BLaER1 (cell line): ENCODE results near the gene SLC6A17.

Experiments
- H3K27ac ChIP-seq: shearing (Covaris generic); formaldehyde crosslinking; 2 replicates; pipeline ENCODE4 v1.8.1; 2022
- H3K27me3 ChIP-seq: shearing (Covaris generic); formaldehyde crosslinking; 2 replicates; pipeline ENCODE4 v1.8.1; 2022
- H3K36me3 ChIP-seq: shearing (Covaris generic); formaldehyde crosslinking; 2 replicates; pipeline ENCODE4 v1.8.1; 2022
- H3K4me1 ChIP-seq: shearing (Covaris generic); formaldehyde crosslinking; 2 replicates; pipeline ENCODE4 v1.8.1; 2022
- H3K4me2 ChIP-seq: shearing (Covaris generic); formaldehyde crosslinking; 2 replicates; pipeline ENCODE4 v1.8.1; 2022
- H3K4me3 ChIP-seq: shearing (Covaris generic); formaldehyde crosslinking; 2 replicates; pipeline ENCODE4 v1.8.1; 2022
- H3K9ac ChIP-seq: shearing (Covaris generic); formaldehyde crosslinking; 2 replicates; pipeline ENCODE4 v1.8.1; 2022
- H3K9me3 ChIP-seq: shearing (Covaris generic); formaldehyde crosslinking; 2 replicates; pipeline ENCODE4 v1.8.1; 2022
- H4K20me1 ChIP-seq: shearing (Covaris generic); formaldehyde crosslinking; 2 replicates; pipeline ENCODE4 v1.8.1; 2022
- Cebpa-rat ChIP-seq: shearing (Covaris generic); IDR thresholded peaks from 2 replicates; pipeline ENCODE4 v1.8.1; 2022

Gene SLC6A17

DNA sequence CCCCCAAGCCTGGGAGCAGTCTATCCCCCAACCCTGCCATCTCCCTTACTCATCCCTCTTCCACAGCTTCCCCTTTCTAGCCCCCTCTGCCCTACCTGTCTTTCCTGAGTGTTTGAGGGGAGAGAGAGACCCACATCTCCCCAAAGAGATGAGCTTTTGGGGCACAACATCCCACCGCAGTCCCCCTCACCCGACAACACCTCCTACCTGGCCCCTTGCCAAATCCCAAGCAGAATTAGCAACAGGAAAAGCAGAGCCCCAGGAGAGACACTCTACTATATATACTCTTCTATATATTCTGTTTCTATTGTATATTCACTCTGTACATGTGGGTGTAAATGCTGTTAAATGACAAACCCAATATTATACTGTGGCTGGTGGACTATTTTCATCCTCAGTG lies 49.9 kb downstream of the SLC6A17 start:
- Histone ChIP-seq H3K4me1 (peaks cover 21% of the 10 kb centered on the region), H3K9ac (no peak overlapping the region; the same call in 1 of the 2 replicates), H3K4me2 (peak overlapping the region; percentile 71), H3K9me3 (no peaks in the 10 kb centered on the region), H3K4me3 (no peak overlapping the region), H4K20me1 (no peaks in the 10 kb centered on the region), H3K27ac (no peak overlapping the region), H3K27me3 (no peaks in the 10 kb centered on the region), H3K36me3 (no peaks in the 10 kb centered on the region)
- no peak for TF ChIP-seq Cebpa-rat

DNA sequence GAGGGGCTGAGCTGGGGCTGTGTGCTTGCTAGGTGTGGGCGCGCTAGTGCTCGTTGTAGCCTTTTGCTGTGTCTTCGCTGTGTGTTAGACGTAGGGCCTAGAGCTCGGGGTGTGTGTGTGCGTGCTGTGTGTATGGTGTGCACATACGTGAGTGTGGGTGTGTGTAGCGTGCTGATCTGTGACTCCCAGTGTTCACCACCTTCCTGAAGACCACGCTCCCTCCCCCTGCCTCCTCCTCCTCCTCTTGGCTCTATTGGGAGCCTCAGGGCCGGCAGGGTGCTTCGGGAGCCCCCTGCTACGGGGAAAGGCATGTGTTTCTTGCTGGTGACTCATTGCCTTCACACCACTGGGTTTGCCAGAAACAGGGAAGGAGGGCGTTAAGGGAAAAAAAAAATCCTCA lies 50.4 kb downstream of the SLC6A17 start:
- Histone ChIP-seq H3K4me3 (no peak overlapping the region), H3K36me3 (no peaks in the 10 kb centered on the region), H3K27ac (peak overlapping the region; percentile 66), H3K9ac (no peak overlapping the region; the same call in 1 of the 2 replicates), H4K20me1 (no peaks in the 10 kb centered on the region), H3K9me3 (no peaks in the 10 kb centered on the region), H3K4me2 (peak overlapping the region; percentile 71), H3K27me3 (no peaks in the 10 kb centered on the region), H3K4me1 (peaks cover 21% of the 10 kb centered on the region)
- no peak for TF ChIP-seq Cebpa-rat

DNA sequence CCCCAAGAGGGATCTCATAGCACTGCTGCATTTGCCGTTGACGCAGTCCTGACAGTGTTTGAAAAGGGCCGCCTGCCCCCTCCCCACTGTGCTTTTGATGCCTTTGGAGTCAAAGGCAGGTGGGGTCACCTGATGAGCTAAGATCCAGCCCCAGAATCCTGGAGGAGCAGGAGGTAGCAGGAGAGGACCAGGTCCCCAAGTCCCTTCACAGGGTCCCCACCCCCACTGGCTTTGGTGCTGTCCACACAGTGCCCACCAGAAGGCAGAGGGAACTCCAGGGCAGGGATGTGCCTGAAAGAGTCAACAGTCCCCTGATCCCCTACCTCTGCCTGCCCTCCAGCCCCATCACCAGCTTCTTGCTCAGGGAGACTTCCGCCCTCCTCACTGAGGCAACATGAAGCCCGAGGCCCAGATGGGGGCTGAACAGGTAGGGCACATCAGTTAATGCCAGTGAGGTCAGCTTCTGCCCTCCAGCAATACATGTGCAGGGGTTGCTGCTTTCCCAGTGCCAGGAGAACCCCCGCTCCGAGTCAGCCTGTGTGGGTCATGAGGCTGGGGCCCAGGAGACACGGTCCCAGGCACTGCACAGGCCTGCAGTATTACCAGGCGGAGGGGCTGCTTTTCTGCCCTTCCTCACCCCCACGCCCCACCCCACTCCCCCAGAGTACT lies 51.0 kb downstream of the SLC6A17 start:
- Histone ChIP-seq H3K36me3 (no peaks in the 10 kb centered on the region), H3K9me3 (no peaks in the 10 kb centered on the region)

GRCh38 chr1:110203021-110203661 lies 52.8 kb downstream of the SLC6A17 start:
- Histone ChIP-seq H3K4me3 (no peak overlapping the region), H3K9me3 (no peaks in the 10 kb centered on the region), H3K27me3 (no peaks in the 10 kb centered on the region), H4K20me1 (no peaks in the 10 kb centered on the region), H3K36me3 (no peaks in the 10 kb centered on the region), H3K27ac (0 out of 2 replicates have a peak overlapping the region, but pooled peaks have one; percentile 39), H3K4me2 (peak overlapping the region; percentile 10; the same call in 1 of the 2 replicates), H3K4me1 (peaks cover 29% of the 10 kb centered on the region), H3K9ac (no peak overlapping the region)
- TF ChIP-seq Cebpa-rat, result no peak

More for the DNA sequence above, 51.0 kb downstream of the SLC6A17 start:
- Histone ChIP-seq H3K27me3 (no peaks in the 10 kb centered on the region), H3K4me1 (peaks cover 21% of the 10 kb centered on the region), H3K27ac (peak overlapping the region; percentile 66; the same call in 1 of the 2 replicates), H3K9ac (no peak overlapping the region; the same call in 1 of the 2 replicates), H4K20me1 (no peaks in the 10 kb centered on the region), H3K4me2 (peak overlapping the region; percentile 71), H3K4me3 (no peak overlapping the region)
- TF ChIP-seq Cebpa-rat, result no peak

DNA sequence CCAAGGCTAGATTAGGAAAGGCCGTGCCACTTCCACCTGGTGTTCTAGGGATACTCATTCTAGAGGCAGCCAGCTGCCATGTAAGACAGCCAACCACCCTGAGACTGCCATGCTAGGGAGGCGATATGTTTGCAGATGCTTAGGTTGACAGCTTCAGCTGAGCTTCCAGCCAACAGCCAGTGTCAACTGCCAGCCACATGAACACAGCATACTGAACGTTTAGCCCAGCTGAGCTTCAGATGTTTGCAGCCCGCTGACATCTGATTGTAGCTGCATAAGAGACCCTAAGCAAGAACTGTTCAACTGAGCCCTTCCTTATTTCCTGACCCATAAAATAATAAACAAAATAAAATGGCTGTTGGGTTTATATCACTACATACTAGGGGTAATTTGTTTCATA lies 54.9 kb downstream of the SLC6A17 start:
- no peak overlapping the region for H3K4me2 ChIP-seq
- peaks cover 41% of the 10 kb centered on the region for H3K4me1 ChIP-seq
- H3K9me3 ChIP-seq, result no peaks in the 10 kb centered on the region
- H3K9ac ChIP-seq, result no peak overlapping the region
- H3K36me3 ChIP-seq, result no peaks in the 10 kb centered on the region
- no peak overlapping the region for H3K4me3 ChIP-seq
- no peaks in the 10 kb centered on the region for H3K27me3 ChIP-seq
- TF ChIP-seq Cebpa-rat, result no peak
- no peaks in the 10 kb centered on the region for H4K20me1 ChIP-seq
- H3K27ac ChIP-seq, result no peak overlapping the region

DNA sequence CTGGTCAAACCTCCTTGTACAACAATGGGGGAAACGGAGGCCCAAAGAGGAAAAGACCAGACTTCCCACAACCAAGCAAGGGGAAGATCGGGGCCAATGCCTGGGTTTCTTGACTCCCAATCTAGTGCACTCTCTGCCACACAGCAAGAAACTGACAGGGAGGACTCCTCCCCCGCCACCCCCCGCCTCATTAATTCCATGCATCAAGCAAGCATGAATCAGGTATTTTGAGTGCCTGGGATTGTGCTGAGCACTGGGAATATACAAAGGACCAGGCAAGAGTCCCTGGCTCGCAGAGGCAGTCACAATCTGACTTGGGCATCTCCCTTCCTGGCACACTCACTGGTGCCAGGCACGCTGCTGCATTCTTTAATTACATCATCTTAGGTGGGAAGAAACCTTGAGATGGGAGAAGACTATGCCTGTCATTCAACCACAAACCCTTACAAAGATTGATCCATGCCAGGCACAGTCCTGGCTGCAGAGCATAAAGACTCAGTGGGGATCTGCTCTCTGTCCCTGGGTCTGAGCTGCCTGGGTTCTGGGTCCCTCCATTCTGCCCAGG lies 55.4 kb downstream of the SLC6A17 start:
- no peaks in the 10 kb centered on the region for H4K20me1 ChIP-seq
- H3K4me3 ChIP-seq, result no peak overlapping the region
- H3K27me3 ChIP-seq, result peaks cover under 1% of the 10 kb centered on the region; the same call in 1 of the 2 replicates
- no peak overlapping the region for H3K27ac ChIP-seq
- H3K36me3 ChIP-seq, result no peaks in the 10 kb centered on the region
- H3K4me1 ChIP-seq, result peaks cover 35% of the 10 kb centered on the region
- H3K9me3 ChIP-seq, result no peaks in the 10 kb centered on the region
- no peak overlapping the region for H3K4me2 ChIP-seq
- H3K9ac ChIP-seq, result no peak overlapping the region
- TF ChIP-seq Cebpa-rat, result no peak

GRCh38 chr1:110206261-110206920 lies 56.1 kb downstream of the SLC6A17 start:
- peaks cover under 1% of the 10 kb centered on the region; the same call in 1 of the 2 replicates for H4K20me1 ChIP-seq
- no peaks in the 10 kb centered on the region for H3K36me3 ChIP-seq
- no peaks in the 10 kb centered on the region for H3K9me3 ChIP-seq
- H3K27me3 ChIP-seq, result peaks cover 7% of the 10 kb centered on the region
- H3K4me1 ChIP-seq, result peaks cover 33% of the 10 kb centered on the region
- H3K4me2 ChIP-seq, result no peak overlapping the region
- no peak for TF ChIP-seq Cebpa-rat
- no peak overlapping the region for H3K4me3 ChIP-seq
- no peak overlapping the region for H3K9ac ChIP-seq
- no peak overlapping the region for H3K27ac ChIP-seq

DNA sequence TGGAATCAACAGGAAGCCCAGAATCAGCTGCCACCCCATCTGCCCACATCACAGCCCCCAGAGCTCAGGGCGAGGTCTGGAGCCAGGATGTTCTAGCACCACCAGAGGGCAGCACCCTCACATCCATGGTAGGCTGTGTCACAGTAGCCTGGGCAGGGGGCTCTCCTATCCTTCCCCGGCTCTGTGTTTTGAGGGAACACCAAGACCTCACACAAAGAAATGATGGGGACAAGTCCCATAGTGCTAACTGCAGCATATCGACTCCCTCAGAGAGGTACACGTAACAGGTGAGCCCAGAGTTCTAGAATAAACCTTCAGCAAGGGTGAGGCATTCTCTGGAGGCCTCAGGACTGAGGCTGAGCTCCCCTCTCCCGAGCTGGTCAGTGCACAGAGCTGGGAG lies 57.5 kb downstream of the SLC6A17 start:
- H3K27ac ChIP-seq, result no peak overlapping the region
- H3K4me1 ChIP-seq, result peaks cover 47% of the 10 kb centered on the region
- peaks cover 22% of the 10 kb centered on the region for H3K27me3 ChIP-seq
- H3K9me3 ChIP-seq, result no peaks in the 10 kb centered on the region
- peaks cover 15% of the 10 kb centered on the region for H4K20me1 ChIP-seq
- no peak for TF ChIP-seq Cebpa-rat
- H3K36me3 ChIP-seq, result no peaks in the 10 kb centered on the region
- H3K9ac ChIP-seq, result no peak overlapping the region
- H3K4me3 ChIP-seq, result no peak overlapping the region
- H3K4me2 ChIP-seq, result no peak overlapping the region

DNA sequence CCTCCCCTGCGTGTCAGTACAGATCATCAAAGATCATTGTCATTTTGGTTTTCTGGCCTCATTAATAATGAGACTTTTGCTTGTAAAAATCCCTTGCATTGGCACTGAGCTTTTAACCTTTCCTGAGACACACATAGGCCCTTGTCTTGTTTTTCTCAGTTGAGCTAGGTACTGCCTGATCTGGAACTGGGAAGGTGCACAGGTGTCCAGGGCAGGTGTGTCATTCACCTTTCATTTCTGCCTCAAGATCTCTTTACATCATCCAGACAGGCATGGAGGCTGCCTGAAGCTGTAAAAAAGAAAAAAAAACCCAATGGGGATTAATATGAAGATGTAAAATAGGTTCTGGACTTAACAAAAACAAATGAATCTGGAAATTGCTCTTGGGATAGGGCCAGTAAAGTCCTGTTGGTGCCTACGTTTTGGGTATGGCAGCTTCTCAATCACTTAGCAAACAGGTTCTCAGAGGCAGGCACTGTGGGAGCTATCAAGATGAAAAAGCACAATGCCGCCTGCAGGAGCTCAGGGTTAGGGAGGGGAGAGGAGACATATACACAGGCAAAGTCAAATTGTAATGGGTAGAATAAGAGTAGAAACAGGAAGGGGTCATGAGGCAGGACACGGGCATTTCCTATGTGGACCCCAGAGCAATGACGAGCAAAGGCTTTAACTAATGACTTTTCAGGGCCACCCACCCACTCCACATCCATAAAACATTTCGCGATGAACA lies 58.8 kb downstream of the SLC6A17 start:
- Histone ChIP-seq H4K20me1 (peaks cover 28% of the 10 kb centered on the region), H3K9ac (peak overlapping the region; percentile 72), H3K4me1 (peaks cover 42% of the 10 kb centered on the region), H3K27me3 (peaks cover 31% of the 10 kb centered on the region), H3K9me3 (no peaks in the 10 kb centered on the region), H3K27ac (peak overlapping the region; percentile 70; the same call in 1 of the 2 replicates), H3K4me3 (peak overlapping the region; percentile 79), H3K36me3 (no peaks in the 10 kb centered on the region), H3K4me2 (peak overlapping the region; percentile 98)
- TF ChIP-seq Cebpa-rat, result no peak
